LHCN-M2 (cell line): Measurements from ENCODE around the gene VEGFC. TPM values are rescaled to one million over a fixed set of nuclear protein-coding genes. Genes with fewer than 3 reads are reported as not detected.

Experiments used
- DNase-seq: peaks from one replicate; pipeline ENCODE4 v3.0.0-alpha.2; 2012; ENCODE audit warnings: low read depth
- total RNA-seq: library from RNA; depleted of rRNA; stranded (reverse); fragments of >200 nt; gene quantifications from 2 replicates; pipeline ENCODE4 v1.2.3, GENCODE V29; 2014

Gene VEGFC
- total RNA-seq, 1 experiment from 2014 or later = 29.9 TPM

GRCh38 chr4:176690716-176691115 is 102.0 kb downstream of the VEGFC start:
- peak; percentile 77 for DNase-seq

GRCh38 chr4:176680668-176681180 is 112.0 kb downstream of the VEGFC start:
- DNase-seq = no peak

GRCh38 chr4:176676901-176677300 is 115.8 kb downstream of the VEGFC start:
- DNase-seq = no peak

DNA sequence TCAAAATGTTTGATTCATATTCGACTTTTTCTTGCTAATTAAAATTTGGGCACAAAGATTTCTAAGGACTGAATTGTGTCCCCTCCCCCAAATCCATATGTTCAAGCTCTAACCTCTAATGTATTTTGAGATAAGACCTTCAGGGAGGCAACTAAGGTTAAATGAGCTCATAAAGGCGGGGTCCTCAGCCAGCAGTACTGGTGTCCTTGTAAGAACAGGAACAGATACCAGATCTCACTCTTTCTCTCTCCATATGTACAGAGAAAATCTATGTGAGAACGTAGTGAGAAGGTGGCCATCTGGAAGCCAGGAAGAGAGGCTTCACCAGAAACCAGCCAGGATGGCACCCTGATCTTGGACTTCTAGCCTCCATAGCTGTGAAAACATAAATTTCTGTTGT is 116.9 kb downstream of the VEGFC start:
- no peak for DNase-seq

DNA sequence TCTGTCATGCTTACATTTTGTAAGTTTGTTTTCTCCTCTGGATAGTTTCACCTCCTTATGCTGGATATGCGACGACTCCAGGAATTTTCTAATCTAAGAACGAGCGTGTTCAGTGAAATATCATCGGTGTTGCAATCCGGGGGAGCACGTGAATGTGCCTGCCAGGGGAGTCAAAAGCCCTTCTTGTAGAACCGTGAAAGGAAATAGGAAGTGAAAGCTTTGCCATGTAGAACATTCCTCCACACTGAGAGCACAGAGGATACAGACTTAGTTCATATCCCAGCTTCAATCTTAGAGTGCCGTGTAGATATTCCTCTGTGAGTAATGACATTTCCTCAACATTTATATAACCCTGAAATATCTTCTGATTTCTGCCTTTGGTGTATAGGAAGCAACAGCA is 121.2 kb downstream of the VEGFC start:
- DNase-seq = no peak

- peak; percentile 9 for DNase-seq
Measured at GRCh38 chr4:176668324-176668723, 124.4 kb downstream of the VEGFC start.

DNA sequence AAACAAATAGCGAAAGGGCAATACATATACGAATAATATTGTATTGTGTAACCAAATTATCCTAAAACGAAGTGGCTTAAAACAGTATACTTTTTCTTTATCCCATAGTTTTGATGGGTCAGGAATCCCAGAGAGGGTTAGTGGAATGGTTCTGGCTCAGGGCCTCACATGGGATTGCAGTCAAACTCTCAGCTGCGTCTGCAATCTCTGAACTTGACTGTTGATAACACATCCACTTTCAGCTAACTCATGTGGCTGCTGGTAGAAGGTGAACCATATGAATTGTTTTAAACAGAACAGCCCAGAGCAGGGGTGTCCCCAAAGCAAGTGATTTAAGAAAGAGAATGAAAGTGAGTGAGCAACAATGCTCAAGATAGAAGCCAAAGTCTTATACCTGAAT is 127.8 kb downstream of the VEGFC start:
- no peak for DNase-seq

GRCh38 chr4:176660561-176660960 is 132.2 kb downstream of the VEGFC start:
- peak; percentile 17 for DNase-seq

DNA sequence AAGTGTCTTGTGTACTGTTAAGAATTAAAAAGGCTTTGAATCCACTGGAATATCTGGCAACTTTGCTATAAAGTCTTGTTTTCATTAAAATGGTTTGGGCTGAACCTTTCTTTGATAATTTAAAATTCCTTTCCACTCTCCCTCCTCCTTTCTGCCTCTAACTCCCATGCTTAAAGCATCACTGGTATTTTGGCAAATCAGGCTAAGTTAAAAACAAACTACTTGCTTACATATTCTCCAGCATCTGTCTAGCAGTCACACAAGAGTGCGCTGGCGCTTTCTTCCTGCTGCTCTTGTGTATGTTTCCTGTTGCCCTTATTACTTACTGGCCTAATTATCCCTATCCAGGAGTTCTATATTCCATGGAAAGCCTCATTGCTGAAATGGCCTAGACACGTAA is 136.6 kb downstream of the VEGFC start:
- no peak for DNase-seq

DNA sequence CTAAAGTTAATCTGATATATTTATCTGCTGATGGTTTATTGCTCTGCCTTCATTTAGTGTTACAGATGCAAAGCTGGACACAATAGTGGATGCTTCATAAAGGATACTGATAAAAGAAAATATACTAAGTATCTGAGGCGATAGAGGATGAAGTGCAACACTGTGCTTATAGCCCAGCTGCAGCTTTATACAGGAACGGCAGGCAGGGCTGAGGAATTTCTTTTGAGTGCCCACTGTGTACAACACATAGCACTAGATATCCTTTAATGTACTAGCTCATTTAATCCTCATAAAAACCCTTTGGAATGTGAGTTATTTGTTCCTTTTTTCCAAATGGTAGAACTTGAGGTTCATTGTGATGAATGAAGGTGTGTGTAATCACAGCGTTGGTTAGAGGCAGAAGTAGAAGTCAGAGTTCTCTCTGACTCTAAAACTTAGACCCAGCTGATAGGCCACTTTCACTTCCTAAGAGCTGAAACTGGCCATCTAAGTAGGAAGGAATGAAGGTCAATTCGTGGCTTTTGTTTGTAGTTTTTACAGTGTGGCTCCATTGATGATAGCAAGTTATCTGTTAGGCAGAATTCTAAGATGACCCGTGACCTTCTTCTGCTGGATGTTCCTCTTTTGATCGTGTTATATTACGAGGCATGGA is 138.0 kb downstream of the VEGFC start:
- DNase-seq = no peak

GRCh38 chr4:176653401-176654220 is 139.1 kb downstream of the VEGFC start:
- DNase-seq = no peak

DNA sequence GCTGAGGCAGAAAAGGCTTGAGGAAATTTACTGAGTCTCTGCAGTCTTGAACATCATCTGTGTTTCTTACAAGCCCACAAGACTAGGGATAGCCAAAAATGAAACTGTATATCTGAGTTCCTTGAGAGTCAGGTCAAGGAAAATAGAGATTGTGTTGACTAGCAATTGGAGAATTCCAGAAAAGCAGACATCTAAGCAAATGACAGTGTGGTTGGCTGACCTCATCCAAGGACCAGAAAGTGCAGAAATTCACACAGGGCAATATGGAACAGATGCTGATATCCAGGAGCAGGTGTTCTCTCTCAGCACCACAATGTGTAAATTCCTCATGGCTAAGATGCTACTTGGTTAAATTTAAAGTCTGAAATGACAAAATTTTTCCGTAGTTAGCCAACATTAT is 146.4 kb downstream of the VEGFC start:
- peak; percentile 73 for DNase-seq

DNA sequence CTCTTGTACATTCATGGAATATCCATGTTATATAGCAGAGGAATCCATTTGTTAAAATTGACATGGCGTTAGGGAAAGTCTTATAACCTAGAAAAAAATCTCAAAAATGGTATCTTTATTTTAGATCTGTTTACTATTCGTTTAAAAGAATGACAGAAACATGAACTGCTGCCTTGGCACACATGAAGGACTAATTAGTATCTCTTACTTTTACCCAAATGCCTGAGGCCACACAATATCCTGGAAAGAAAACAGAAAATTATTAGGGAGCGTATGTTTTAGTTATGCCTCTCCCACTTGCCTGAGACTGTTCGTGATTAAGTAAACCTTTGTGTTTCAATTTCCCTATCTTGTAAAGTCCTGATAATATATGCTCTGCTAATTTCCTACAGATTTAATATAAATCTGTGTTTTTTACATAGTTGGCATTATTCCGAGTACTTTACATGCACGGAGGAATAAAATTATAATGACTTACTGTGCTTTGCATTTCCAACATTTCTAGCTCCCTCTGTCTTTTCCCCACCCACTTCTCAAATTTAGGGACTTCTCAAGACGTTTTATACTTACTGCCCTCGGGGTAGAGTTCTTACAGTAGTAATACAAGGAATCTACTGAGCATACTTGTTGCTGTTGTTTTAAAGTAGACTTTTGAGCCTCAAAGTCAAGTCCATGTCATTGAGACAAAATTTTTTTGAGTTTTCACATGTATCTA is 147.3 kb downstream of the VEGFC start:
- no peak for DNase-seq

- no peak for DNase-seq
Measured at GRCh38 chr4:176642472-176642871, 150.2 kb downstream of the VEGFC start.

- DNase-seq = no peak
Measured at GRCh38 chr4:176641237-176641636, 151.5 kb downstream of the VEGFC start.

DNA sequence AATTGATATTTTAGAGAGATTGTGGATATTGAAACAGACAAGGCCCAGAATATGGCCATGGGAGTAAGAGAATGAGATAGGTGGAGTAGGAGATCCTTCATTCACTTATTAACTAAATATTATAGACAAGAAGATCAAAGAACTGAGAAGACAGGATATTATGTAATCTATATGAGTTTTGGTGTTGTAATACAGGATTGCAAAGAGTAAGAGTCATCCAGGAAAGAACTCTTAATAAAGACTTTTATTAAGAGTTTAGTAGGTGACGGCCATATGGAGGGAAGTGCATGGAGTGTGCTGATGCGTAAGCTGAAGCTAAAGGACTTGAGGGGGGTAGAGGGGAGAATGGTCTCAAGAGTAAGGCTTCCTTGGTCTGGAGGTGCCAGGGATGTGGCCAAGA is 153.7 kb downstream of the VEGFC start:
- no peak for DNase-seq

GRCh38 chr4:176636292-176636691 is 156.4 kb downstream of the VEGFC start:
- no peak for DNase-seq

DNA sequence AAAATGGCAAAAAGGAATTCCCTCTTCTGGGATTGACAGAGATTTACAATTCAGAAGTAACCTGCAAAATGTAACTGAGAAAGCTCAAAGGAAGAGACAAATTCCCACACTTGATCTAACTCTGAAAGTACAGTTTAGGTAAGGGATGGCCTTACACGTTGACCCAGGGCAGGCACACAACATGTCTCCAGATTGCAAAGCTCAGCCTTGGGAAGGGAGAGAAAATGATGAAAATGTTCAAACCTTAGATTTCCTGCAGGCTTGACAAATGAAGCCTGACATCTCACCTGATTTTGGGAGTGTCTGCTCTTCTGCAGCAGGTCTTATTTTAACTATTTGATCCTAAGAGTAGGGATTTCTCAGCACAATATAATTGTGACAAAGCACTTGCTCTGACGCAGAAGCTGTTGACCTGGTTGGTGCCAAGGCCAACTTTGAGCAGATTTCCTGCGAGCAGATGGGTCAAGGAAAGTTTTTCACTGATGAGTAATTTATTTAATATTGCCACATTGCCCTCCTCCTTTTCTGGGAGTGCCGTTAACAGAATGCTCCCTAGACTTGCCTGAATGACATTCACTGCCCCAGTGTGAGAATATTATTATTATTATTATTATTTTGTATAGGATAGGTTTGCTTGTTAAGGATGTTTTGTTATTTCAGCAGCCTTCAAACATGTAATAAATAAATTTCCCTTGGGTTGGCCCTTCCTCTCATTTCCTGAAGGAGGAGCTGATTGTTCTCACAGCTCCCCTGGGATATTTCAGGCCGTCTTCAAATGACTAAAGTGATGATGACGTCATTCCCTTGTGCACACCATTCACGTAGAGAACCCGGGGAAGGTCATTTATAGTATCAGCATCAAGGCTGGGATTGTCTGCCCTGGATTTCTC is 157.1 kb downstream of the VEGFC start:
- peak; percentile 93 for DNase-seq
